Right hindlimb (tissue), 1 donor: ENCODE measurements around the gene NPTX1.
"Not testable (repeated sequence)": the region's sequence is repeated elsewhere in the genome, so short reads cannot be mapped to it uniquely, and the experiment has no call there.

ENCODE experiments used
- DNase-seq: peaks from one replicate; pipeline ENCODE4 v3.0.0-alpha.2; 2018

NPTX1 gene

GRCh38 chr17:80475910-80476876 lies at the start of gene NPTX1:
Gene NPTX1 (minus strand): TSS chr17:80476607. CDS start chr17:80476446, 161 bp downstream.
- DNase-seq: no peak

GRCh38 chr17:80523956-80524712 lies 47.7 kb upstream of the NPTX1 start:
- peak; percentile 52 for DNase-seq

GRCh38 chr17:80523054-80523744 lies 46.8 kb upstream of the NPTX1 start:
- no peak for DNase-seq

GRCh38 chr17:80520810-80521455 lies 44.5 kb upstream of the NPTX1 start:
- DNase-seq: no peak

- DNase-seq: no peak
Measured at GRCh38 chr17:80519091-80519781, 42.8 kb upstream of the NPTX1 start.

- DNase-seq: no peak
Measured at GRCh38 chr17:80518392-80518791, 42.0 kb upstream of the NPTX1 start.

- DNase-seq: no peak
Measured at GRCh38 chr17:80517641-80518040, 41.2 kb upstream of the NPTX1 start.

GRCh38 chr17:80516171-80516932 lies 39.9 kb upstream of the NPTX1 start:
- DNase-seq: no peak

GRCh38 chr17:80513892-80514291 lies 37.5 kb upstream of the NPTX1 start:
- no peak for DNase-seq

GRCh38 chr17:80513201-80513600 lies 36.8 kb upstream of the NPTX1 start:
- no peak for DNase-seq

- no peak for DNase-seq
Measured at GRCh38 chr17:80512233-80512632, 35.8 kb upstream of the NPTX1 start.

GRCh38 chr17:80511222-80512180 lies 35.1 kb upstream of the NPTX1 start:
- DNase-seq: no peak

GRCh38 chr17:80510772-80511171 lies 34.4 kb upstream of the NPTX1 start:
- DNase-seq: no peak

- no peak for DNase-seq
Measured at GRCh38 chr17:80510132-80510531, 33.7 kb upstream of the NPTX1 start.

GRCh38 chr17:80509311-80509710 lies 32.9 kb upstream of the NPTX1 start:
- no peak for DNase-seq

GRCh38 chr17:80507965-80508364 lies 31.6 kb upstream of the NPTX1 start:
- no peak for DNase-seq

GRCh38 chr17:80507177-80507576 lies 30.8 kb upstream of the NPTX1 start:
- DNase-seq: not testable (repeated sequence)

- DNase-seq: no peak
Measured at GRCh38 chr17:80504686-80505413, 28.4 kb upstream of the NPTX1 start.

- DNase-seq: no peak
Measured at GRCh38 chr17:80503921-80504320, 27.5 kb upstream of the NPTX1 start.
